Measurements from ENCODE around the gene HIVEP1. TPM values are rescaled to one million over a fixed set of nuclear protein-coding genes. Genes with fewer than 3 reads are reported as not detected.

HIVEP1 gene
- total RNA-seq, 2 donors from 2014 or later = 12.5 to 15.2 TPM

GRCh38 chr6:12111363-12111670, 99.2 kb downstream of the HIVEP1 start:
- H3K27me3 ChIP-seq = no peaks in the 10 kb centered on the region
- no peaks in the 10 kb centered on the region for H3K4me1 ChIP-seq
- H3K9me3 ChIP-seq = no peaks in the 10 kb centered on the region
- 97 to 100% methylated on average over 2 of the region's 2 CpGs for WGBS, 2 donors
- intact Hi-C loops (cut with DNase I) = no loop called here
- TF ChIP-seq, protein P1, sequence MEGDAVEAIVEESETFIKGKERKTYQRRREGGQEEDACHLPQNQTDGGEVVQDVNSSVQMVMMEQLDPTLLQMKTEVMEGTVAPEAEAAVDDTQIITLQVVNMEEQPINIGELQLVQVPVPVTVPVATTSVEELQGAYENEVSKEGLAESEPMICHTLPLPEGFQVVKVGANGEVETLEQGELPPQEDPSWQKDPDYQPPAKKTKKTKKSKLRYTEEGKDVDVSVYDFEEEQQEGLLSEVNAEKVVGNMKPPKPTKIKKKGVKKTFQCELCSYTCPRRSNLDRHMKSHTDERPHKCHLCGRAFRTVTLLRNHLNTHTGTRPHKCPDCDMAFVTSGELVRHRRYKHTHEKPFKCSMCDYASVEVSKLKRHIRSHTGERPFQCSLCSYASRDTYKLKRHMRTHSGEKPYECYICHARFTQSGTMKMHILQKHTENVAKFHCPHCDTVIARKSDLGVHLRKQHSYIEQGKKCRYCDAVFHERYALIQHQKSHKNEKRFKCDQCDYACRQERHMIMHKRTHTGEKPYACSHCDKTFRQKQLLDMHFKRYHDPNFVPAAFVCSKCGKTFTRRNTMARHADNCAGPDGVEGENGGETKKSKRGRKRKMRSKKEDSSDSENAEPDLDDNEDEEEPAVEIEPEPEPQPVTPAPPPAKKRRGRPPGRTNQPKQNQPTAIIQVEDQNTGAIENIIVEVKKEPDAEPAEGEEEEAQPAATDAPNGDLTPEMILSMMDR (IDR thresholded peaks at IDR 0.05) = no peak
- TF ChIP-seq POLR2A (IDR thresholded peaks at IDR 0.05) = no peak
- no peak overlapping the region for H3K27ac ChIP-seq
- DNase-seq (no peak), ATAC-seq (no peak)
- H3K4me3 ChIP-seq = no peak overlapping the region
- H3K36me3 ChIP-seq (replicated peaks in 1 of 2; ENCODE audit: insufficient read depth in 1 of 2, low read depth in 2 of 2) = peaks cover 0 to 2% of the 10 kb centered on the region in 2 donors

- no peak for TF ChIP-seq POLR2A (IDR thresholded peaks at IDR 0.05)
- TF ChIP-seq, protein P1 (IDR thresholded peaks at IDR 0.05) = no peak
- H3K9me3 ChIP-seq = no peaks in the 10 kb centered on the region
- no peaks in the 10 kb centered on the region for H3K4me1 ChIP-seq
- no peak overlapping the region for H3K4me3 ChIP-seq
- H3K27ac ChIP-seq = no peak overlapping the region
- WGBS, 2 donors = 89 to 90% methylated on average over 9 of the region's 9 CpGs
- ATAC-seq (no peak), DNase-seq (no peak)
- H3K27me3 ChIP-seq = no peaks in the 10 kb centered on the region
- intact Hi-C loops (cut with DNase I) = no loop called here
- H3K36me3 ChIP-seq (replicated peaks in 1 of 2; ENCODE audit: insufficient read depth in 1 of 2, low read depth in 2 of 2) = peaks cover 0 to 2% of the 10 kb centered on the region in 2 donors
Measured at GRCh38 chr6:12112540-12113189, 100.6 kb downstream of the HIVEP1 start.

GRCh38 chr6:12113190-12113577, 101.1 kb downstream of the HIVEP1 start:
- intact Hi-C loops (cut with DNase I) = no loop called here
- WGBS, 2 donors = 94 to 97% methylated on average over 6 of the region's 6 CpGs
- Histone ChIP-seq H3K27ac (no peak overlapping the region), H3K9me3 (no peaks in the 10 kb centered on the region), H3K36me3 (replicated peaks in 1 of 2; ENCODE audit: insufficient read depth in 1 of 2, low read depth in 2 of 2) (peaks cover 0 to 2% of the 10 kb centered on the region in 2 donors), H3K4me3 (no peak overlapping the region), H3K27me3 (no peaks in the 10 kb centered on the region), H3K4me1 (no peaks in the 10 kb centered on the region)
- TF ChIP-seq, protein P1 (IDR thresholded peaks at IDR 0.05) = no peak
- TF ChIP-seq POLR2A (IDR thresholded peaks at IDR 0.05) = no peak
- DNase-seq (no peak), ATAC-seq (no peak)

DNA sequence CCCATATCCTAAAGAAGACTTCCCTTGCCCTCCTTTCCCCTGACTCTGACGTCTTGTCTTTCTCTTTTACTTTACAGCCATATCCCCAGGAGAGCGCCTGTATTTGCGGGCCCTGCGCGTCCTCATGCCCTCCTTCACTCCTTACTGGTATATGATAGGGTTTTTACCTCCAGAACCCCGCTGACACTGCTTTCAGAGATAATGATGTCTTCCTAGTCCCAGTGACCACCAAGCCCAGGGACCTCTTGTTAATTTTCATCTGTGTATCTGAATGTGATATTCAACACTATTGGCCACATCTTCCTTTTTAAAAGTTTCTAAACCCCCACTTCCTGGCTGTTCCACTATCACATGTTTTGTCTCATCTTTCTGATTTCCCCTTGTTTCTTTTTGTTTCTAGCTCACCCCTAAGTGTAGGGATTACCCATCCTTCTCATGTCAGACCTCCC, 102.0 kb downstream of the HIVEP1 start:
- no peak overlapping the region for H3K4me3 ChIP-seq
- no peak overlapping the region for H3K27ac ChIP-seq
- H3K27me3 ChIP-seq = no peaks in the 10 kb centered on the region
- peaks cover 0 to 2% of the 10 kb centered on the region in 2 donors for H3K36me3 ChIP-seq (replicated peaks in 1 of 2; ENCODE audit: insufficient read depth in 1 of 2, low read depth in 2 of 2)
- no peaks in the 10 kb centered on the region for H3K9me3 ChIP-seq
- ATAC-seq (no peak), DNase-seq (no peak)
- TF ChIP-seq POLR2A (IDR thresholded peaks at IDR 0.05) = no peak
- TF ChIP-seq, protein P1 (IDR thresholded peaks at IDR 0.05) = no peak
- 92 to 95% methylated on average over 6 of the region's 6 CpGs for WGBS, 2 donors
- peaks cover 6% of the 10 kb centered on the region for H3K4me1 ChIP-seq
- intact Hi-C loops (cut with DNase I) = no loop called here

DNA sequence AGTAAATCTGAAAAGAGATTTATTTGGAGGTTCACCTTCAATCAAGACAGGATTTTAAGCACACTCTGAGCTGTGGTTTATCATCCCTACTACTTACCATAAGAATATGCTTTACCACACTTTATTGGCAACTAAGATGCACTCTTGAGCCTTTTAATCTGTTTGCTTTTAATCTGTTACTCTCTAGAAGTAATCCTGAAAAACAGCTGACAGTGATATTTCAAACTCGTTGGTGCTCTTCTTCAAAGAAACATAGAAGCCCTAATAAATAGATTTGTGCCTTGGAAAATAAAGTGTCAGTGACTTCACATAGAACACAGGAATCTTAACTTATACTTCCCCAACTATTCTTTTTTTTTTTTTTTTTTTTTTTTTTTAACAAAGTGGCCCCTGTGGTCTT, 102.9 kb downstream of the HIVEP1 start:
- TF ChIP-seq, protein P1 (IDR thresholded peaks at IDR 0.05) = no peak
- TF ChIP-seq POLR2A (IDR thresholded peaks at IDR 0.05) = no peak
- ATAC-seq = no peak
- Histone ChIP-seq H3K36me3 (replicated peaks in 1 of 2; ENCODE audit: insufficient read depth in 1 of 2, low read depth in 2 of 2) (no peaks in the 10 kb centered on the region), H3K27me3 (no peaks in the 10 kb centered on the region), H3K9me3 (no peaks in the 10 kb centered on the region), H3K27ac (no peak overlapping the region), H3K4me3 (no peak overlapping the region), H3K4me1 (peaks cover 10% of the 10 kb centered on the region)
- intact Hi-C loops (cut with DNase I) = no loop called here
- no peak for DNase-seq
- 83 to 93% methylated on average over 1 of the region's 1 CpG for WGBS, 2 donors

Measured in body of pancreas (tissue), 4 donors.